ENCODE measurements around the gene CDKAL1. TPM values are rescaled to one million over a fixed set of nuclear protein-coding genes. Genes with fewer than 3 reads are reported as not detected.
"Not testable (repeated sequence)": the region's sequence is repeated elsewhere in the genome, so short reads cannot be mapped to it uniquely, and the experiment has no call there.

CDKAL1 gene
- polyA plus RNA-seq, 1 donor = 25.5 TPM

DNA sequence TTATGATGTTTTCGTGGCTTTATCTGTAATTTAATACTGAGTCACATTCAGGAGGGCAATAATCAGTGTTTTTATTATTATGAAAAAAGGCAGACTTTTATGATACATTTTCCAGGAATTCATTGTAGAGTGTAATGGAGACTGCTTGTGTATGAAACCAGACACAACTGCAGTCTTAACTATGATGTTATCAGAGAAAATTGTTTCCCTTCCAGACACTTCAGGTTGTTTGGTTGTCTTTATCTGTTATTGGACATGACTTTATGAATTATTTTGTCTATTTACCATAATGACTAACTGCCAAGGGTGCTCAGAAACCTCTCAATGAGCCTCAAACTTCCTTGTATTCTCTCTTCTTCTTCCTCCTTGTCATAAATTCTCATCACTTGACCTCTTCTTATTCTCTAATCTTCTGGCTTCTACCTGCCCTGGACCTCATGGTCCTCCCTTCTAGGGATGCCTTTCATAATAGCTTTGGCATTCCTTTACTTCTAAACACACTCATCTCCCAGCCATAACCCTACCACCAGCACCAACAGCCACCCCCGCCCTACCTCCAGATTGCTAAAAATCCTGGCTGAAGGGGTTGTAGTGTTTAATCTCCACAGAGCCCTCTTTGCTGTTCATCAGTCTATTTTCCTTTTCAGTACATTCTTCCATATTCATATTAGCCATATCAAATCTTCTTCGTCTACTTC, 492.5 kb downstream of the CDKAL1 start:
- DNase-seq = no peak

DNA sequence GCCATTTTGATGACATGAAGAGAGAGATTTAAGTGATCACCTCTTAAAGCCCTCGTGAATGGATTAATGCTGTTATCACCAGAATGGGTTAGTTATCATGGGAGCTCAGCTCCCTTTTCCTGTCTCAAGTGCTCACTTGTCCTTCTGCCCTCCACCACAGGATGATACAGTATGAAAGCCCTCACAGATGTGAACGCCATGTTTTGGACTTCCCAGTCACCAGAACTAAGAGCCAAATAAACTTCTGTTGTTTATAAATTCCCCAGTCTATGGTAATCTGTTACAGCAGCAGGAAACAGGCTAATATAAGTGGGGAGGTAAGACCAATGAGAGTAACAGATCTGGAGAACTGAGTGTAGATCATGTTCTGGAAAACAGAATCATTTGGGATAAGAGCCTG, 493.2 kb downstream of the CDKAL1 start:
- no peak for DNase-seq

DNA sequence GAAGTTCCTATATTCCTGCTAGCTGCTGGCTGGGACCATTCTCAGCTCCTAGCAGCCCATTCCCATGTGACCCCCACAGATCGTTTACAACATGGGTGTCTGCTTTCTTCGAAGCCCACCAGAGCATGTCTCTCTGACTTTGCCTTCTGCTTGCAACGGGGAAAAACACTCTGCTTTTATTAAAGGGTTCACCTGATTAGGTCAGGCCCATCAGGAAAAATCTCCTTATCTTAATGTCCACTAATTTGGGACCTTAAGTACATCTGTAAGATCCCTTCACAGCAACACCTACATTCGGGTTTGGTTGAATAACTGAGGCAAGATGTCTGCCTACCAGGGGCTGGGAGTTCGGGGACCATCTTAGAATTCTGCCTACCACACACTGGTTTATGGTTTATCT, 496.9 kb downstream of the CDKAL1 start:
- DNase-seq = no peak

DNA sequence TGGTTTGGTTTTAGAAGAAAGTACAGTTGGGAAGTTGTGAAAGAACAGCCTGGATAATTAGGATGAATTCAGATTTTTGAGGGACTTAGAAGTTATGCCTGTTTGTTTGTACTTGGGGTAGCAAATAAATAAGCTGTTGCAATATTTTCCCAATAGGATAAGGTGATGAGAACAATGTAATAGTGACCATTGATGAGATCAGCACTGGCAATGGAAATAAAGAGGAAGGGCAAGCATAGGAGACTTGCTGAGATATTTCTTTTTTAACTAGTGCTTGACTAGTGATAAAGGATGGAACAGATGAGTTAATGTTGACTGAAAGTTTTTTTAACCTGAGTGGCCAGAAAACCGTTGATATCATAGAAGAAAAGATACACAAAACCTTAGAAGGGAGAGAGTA, 498.8 kb downstream of the CDKAL1 start:
- DNase-seq = no peak

DNA sequence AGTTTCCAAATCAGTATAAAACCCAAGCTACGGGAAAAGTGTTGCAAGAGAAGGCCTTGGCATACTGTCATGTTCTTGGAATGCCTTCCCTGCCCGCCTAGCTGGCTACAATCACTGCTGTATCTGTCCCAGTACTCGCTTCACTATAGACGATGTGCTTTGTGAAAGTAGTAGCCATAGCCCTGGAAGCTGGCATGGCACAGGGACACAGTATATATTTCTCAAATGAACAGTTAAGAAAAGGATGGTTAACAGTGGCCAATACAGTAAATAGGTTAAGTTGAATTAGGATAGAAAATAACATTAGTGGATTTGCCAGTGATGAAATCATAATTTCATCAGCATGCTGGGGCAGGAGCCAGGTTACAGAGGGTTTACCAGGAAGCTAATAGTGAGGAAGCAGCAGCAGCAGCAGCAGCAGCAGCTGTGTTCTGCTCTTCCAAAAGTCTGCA, 499.3 kb downstream of the CDKAL1 start:
- DNase-seq = no peak

DNA sequence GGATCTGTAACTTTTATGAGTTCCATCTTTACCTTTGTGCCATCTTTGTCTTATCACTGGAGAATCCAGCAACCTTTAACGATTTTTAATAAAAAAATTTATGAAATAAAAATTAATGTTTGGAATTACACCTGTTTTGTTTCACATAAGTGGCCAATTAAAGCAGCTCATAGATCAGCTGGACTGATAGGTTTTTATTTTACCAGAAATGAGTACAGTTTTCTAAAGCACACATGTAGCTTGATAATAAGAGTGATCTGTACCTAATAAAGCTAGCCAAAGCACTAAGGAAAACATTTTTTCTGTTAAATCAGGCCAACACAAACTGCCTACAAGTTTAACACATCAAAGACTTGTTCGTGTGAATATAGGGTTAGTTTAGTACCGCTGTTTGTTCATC, 500.1 kb downstream of the CDKAL1 start:
- DNase-seq = no peak

DNA sequence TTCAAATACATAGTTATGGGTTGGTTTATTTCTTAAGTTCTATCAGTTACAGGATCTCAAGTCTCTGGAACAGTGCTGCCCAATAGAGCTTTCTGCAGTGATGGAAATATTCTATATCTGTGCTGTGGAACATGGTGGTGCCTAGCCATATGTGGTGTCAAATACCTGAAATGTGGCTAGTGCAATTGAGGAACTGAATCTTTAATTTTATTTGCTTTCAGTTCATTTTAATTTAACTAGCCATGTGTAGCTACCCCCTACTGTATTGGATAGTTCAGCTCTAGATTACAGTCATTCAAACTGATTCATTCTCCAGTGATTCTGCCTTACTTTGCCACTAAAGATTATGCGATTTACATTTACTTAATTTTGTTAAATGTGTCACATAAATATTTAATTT, 503.2 kb downstream of the CDKAL1 start:
- no peak for DNase-seq

DNA sequence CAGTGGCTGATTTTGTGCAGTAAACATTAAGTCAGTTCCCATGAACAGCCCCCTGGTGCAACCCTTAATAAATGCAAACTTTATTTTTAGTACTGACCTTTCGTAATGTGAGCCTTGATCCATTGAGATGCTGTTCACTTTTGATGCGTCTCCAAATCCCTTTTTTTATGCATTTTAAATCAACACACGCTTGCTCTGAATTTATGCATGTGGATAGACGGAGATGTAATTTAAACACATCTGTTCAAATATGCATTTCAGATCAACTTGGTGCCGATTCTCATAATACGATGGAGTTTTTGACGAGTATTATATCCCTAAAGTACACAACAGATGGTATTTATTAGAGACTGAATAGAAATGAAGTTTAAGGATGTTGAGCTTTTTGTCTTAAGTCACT, 505.7 kb downstream of the CDKAL1 start:
- DNase-seq = no peak

DNA sequence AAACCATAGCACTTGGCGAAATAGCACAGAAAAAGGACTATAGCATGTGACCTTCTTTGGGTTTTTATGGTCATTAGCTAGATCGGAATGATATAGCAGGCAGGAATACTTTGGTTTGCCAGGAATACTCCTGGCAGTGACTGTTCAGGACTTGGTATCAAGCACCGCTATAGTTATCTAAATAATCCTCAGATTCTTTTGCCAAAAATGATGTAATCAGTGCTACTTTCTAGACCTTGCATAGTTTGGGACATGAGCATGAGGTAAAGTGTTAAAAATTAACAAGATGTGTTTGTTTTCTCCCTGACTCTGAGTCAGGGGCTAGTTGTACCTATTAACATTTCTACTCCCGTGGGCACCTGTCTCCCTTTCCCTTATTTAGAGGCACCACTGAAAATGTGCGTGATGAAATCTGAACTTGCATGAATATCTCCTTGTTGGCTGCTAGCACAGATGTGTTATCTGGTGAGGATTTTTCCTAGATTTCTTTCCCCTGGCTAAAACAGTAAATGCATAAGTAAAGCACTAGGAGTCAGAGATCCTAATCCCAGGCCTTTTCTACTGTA, 511.0 kb downstream of the CDKAL1 start:
- no peak for DNase-seq

DNA sequence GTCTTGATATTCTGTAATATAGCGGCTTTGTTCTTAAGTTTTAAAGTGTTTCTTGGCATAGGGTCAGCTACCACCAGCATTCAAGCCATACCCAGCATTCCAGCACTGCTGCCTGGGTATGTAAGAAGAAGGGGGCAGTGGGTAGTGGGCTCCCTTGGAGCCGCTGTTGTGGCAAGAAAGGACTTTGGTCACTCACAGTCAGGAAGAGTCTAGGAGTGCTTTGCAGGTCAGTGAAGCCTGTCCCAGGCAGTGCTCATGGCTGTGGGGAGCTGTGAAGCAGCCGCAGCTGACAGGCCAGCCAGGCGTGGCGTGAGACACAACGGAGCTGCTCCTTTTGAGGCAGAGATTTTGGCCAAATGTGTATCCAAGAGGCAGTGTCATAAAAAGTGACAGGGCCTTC, 512.0 kb downstream of the CDKAL1 start:
- DNase-seq = peak; percentile 61

DNA sequence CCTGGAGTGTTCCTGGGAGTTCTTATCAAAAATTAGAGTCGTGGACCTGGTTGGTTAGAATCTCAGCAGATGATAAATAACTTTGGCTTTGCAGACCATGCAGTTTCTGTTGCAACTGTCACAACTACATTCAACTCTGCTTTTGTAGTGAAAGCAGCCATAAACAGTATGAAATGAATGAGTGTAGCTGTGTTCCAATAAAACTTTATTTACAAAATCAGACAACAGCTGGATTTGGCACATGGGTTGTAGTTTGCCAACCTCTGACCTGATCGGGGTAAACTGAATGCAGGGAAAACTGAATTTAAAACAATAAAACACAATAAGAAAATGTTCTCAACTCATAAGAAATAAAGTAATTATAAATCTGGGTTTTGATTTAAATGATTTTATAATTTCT, 513.8 kb downstream of the CDKAL1 start:
- DNase-seq = no peak

DNA sequence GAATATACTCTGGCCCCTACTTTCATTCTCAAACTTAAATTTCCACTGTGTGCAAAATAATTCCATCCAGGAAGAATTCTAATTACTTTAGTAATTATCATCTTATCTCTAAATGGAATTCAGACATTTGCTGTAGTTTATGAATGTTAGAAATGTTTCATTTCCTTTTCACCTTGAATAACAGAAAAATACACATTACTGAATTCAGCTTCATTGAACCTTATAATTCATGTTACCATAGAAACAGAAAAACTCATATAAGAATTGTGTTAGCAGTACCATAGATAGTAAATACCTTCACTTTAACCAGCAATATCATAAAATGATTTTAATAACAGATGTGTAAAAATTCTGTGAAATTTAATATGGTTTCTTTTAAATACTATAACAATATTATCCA, 514.9 kb downstream of the CDKAL1 start:
- DNase-seq = no peak

DNA sequence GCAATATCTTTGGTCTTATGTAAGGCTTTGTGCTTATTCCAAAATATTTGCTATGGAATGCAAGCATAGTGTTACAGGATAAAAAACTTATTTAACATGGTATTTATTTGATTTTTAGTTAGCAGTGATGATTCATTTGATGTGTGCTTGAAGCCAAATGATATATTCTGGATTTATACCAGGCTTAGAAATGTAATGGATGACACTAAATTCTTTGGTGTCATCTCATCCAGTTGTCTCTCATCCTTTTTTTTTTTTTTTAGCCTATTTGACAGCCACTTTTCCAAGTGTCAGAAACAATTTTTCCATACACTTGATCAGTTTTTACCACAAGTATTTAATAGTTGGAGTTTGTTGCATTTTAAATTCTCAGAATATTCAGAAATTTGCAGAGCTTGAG, 515.3 kb downstream of the CDKAL1 start:
- no peak for DNase-seq

DNA sequence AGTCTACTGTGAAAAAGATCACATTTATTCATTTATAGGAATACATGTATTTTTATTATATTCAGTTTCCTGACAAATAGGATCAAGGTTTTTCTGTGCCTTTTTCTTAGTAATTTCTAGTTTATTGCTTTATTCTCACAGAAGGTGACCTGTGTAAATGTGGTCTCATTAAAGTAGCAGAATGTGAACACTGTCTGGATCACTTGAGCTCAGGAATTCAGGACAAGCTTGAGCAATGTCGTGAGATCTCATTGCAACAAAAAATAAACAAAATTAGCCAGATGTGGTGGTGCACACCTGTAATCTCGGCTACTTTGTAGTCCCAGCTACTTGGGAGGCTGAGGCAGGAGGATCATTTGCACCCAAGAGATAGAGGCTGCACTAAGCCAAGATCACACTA, 516.7 kb downstream of the CDKAL1 start:
- no peak for DNase-seq

DNA sequence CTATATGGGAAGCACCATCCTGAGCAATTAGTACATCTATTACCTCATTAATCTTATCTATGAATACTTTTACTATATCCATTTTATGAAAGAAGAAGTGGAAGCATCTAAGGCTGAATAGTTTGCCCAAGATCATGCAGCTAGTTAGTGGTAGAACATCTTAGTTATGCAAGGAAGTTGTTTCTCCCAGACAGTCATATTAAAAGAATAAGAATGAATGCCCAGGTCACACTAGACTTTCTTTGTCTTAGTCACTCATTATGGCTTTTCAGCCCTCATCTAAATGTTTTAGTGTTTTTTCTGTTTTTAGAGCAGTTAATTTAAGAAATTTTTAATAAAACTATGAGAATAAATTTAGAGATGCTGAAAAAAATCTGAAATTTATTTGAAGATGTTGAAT, 517.5 kb downstream of the CDKAL1 start:
- no peak for DNase-seq

DNA sequence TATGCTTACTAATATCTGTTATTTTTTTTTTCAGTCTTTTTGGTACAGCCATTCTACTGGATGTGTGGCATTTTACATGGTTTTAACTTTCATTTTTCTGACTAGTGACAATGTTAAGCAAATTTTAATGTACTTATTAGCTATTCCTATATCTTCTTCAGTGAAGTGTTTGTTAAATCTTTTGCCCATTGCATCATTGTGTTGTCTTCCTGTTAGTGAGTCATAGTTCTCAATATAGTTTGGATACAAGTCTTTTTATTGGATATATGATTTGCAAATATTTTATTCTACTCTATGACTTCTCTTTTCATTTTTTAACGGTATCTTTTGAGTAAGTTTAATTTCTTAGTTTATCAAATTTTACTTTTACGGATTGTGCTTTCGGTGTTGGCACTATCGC, 519.4 kb downstream of the CDKAL1 start:
- DNase-seq = no peak

DNA sequence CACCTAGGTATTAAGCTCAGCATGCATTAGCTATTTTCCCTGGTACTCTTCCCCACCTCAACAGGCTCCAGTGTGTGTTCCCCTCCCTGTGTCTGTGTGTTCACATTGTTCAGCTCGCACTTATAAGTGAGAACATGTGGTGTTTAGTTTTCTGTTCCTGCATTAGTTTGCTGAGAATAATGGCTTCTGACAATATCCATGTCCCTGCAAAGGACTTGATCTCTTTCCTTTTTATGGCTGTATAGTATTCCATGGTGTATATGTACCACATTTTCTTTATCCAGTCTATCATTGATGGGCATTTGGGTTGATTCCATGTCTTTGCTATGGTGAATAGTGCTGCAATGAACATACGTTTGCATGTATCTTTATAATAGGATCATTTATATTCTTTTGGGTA, 521.2 kb downstream of the CDKAL1 start:
- not testable (repeated sequence) for DNase-seq

DNA sequence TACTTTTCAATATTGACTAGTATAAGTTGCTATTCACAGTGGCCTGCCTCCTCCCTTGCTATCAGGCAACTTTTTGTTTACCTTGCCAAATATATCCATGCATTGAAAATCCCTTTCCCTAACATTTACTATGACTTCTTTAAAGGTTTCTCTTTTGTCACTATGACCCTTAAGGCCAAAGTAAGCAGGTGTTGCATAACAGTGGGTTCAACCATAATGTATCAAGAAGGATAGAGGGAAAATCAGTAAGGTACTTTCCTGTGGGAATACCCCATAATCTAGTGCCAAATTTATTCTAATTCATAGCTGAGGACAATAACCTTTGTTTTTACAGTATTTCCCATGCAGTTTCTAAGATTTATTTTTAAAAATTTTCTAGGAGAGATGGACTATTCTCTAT, 527.6 kb downstream of the CDKAL1 start:
- no peak for DNase-seq

DNA sequence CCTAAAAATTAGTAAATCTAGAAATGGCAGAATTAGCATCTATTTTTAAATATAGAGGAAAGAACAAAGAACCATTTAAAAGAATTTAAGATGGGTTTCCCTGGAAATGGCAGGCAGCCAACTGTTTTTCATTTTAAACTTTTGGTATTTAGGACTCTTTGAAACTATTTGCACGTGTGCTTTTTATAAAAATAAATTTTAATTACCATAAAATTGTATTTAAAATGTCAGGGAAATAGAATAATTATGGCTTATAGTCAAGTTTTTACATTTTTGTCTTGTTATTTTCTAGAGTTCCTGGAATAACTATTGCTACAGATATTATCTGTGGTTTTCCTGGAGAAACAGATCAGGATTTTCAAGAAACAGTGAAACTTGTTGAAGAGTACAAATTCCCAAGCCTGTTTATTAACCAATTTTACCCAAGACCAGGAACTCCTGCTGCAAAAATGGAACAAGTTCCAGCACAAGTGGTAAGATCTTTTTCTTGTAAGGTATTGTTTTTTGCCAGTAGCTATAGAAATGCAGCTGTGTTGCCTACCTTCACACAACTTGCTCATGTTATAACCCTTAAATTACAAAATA, 530.6 kb downstream of the CDKAL1 start:
- DNase-seq = no peak

DNA sequence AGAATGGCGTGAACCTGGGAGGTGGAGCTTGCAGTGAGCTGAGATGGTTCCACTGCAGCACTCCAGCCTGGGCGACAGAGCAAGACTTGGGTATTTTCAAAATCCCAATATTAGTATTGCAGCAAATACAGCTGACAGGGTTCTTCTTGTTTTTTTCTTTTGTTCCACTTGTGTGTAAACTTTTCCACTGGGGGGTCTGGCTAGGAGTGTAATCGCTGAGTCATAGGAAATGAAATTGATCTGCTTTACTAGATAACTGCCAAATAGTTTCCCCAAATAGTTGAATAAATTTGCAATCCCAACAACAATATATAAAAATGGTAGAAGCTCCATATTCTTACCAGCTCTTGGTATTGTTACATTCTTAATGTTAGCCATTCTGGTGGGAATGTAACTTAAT, 533.3 kb downstream of the CDKAL1 start:
- no peak for DNase-seq

DNA sequence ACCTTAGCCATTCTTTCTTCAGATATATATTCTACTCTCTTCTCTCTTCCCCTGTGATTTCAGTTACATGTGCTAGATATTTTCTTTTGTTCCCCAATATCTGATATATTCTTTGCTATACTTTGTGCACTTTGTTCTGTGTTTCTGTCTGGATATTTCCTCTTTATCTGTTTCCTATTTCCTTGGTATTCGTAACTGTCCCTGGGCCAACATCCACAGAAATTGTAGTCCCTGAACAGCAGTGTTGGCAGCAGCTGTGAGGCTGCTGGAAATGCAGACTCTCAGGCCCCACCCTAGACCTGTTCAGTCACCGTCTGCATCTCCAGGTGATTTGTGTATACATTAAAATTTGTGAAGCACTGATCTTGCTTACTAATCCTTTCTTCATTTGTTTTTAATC, 536.4 kb downstream of the CDKAL1 start:
- no peak for DNase-seq

DNA sequence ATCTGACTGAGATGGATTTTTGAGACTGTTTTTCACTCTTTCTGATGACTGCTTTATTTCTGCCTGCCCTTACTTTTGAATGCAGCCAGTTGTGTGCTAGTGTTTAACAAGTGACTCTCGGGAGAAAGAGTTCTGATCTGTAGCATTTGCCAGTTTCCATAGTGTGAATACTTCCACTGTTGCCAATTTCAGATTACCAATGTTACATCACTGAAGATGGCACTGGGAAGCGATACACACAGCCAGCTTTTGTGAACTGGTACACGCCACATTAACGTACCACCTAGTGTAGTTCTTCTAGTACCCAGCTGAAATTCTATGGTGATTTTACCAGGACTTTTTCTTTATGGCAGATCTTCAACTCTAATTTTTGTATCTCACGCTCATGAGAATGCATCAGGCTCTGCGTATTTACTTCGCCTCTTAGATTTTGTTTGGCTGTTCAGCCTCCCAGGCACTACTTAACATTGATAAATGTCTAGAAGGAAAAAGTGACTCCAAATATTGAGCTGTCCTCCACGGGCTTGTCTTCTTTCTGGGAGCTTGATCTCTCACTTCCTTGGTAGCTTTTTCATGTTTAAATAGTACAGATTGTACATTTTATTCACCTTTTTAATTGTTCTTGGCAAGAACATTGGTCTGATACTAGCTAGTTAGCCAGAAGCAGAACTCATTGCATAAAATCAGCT, 537.7 kb downstream of the CDKAL1 start:
- no peak for DNase-seq

DNA sequence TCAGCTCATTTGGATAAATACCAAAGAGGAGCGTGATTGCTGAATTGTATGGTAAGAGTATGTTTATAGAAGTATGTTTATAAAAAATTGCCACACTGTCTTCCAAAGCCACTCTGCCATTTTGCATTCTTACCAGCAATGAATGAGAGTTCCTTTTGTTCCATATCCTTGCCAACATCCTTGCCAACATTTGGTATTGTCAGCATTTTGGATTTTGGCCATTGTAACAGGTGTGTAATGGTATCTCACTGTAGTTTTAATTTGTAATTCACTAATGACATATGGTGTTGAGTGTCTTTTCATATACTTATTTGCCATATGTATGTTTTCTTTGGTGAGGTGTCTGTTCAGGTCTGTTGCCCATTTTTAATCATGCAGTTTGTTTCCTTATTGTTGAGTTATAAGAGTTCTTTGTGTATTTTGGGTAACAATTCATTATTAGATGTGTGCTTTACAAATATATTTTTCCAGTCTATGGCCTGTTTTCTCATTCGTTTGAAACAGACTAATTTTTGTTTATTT, 539.1 kb downstream of the CDKAL1 start:
- no peak for DNase-seq

Data from left kidney (tissue), 2 donors.